ENCODE results near the gene KLHDC8A.
"Not testable (repeated sequence)": the region's sequence is repeated elsewhere in the genome, so short reads cannot be mapped to it uniquely, and the experiment has no call there.

Gene KLHDC8A

DNA sequence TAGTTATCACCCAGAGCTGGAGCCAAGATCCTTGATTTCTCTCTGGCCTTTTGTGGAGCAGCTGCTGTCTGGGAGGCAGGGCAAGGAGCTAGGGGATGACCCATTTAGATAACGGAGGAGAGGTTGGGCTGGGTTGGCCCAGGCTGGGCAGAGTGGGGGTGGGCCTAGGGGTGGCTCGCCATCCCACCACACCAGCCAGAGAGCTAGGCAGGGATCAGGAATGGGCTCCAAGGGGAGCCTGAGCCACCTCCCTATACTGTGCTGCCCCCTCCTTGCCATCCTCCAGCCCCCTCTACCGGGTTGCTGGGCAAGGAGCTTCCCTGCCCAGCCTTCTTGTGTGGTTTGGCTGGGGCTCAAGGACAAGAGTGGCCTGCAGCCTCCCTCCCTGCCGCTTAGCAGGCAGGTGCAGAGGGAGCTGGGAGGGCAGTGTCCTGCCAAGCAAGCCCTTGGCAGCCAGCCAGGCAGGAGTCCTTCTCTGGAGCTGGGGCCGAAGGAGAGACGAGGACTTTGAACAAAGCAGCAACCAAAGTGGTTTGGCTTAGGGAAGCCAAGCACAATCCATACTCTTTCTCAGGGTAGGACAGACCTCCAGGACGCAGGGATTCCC, 39.3 kb downstream of the KLHDC8A start:
- DNase-seq = peak; percentile 70

DNA sequence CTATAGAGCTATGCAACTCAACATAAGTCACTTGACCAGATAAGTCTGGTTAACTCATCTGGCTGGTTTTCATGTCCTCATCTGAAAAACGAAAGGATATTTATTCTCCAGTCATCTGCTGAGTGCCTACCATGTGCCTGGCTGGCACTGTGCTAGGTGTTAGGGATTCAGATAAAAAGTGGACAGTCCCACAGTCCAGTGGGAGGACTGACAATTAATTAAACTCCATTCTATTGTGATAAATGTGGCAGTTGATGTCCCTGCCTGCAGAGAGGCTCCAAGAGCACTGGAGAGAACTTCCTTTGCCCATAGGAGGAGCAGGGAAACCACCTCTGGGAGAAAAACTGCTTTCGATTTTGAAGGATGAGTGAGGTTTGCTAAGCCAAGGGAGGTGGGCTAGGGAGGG, 40.6 kb downstream of the KLHDC8A start:
- no peak for DNase-seq

DNA sequence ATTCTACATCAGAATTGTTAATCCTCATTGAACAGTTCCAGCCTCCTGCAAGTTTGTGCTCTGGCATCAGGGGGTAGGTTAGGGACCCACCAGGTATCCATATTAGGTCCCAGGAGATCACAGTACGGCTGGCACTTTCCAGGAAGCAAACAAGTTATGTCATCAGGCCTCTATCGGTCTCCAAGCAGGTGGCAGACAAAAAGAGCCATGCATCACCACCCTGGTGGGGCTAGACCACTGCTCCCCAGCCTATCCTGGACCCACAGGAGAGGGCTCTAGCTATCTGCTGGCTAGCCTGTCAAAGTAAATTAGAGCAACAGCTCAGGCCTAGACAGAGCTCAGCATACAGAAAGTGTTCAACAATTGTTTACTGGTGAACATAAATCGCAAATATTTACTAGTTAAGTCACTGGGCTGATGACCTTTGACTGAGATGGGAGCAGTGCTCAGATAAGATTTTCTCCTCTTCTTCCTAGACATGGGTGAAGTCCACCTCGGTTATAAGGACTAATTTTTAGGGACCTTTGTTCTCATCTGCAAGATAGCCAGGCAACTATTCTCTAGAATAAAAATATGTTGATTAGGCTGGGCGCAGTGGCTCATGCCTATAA, 41.6 kb downstream of the KLHDC8A start:
- DNase-seq = no peak

DNA sequence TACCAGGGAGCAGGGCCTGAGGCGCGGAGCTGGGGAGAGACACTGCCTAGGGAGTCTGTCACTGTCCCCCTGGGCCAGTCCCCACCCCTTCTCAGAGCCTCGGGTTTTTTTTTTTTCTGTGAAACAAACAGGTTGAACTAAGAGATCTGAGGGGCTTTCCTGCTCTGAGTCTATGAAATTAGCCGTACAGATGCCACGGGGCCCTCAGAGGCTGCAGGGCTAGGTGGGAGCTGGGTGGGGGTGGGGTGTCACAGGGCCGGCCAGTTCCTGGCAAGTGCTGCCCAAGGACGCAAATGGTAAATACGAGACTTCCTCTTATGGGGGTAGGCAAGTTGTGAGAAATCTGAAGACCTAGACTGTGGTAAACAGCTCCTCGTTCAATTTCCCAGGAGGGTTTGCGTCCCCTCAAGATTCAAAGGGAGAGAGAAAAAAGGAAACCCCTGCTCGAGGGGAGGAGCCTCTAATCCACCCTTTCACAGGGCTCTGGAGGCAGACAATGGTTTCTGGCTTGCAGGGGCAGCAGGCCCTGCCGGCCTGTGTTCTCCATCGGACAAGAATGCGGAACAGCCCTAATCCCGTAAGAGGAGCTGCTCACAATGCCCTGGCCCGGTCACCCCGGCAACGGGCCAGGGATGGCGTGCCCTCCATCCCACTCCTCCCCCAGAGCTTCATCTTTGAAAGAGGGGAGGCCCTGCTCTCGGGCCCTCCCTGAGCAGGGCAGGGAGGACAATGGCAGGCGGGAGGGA, 43.0 kb downstream of the KLHDC8A start:
- DNase-seq = no peak

DNA sequence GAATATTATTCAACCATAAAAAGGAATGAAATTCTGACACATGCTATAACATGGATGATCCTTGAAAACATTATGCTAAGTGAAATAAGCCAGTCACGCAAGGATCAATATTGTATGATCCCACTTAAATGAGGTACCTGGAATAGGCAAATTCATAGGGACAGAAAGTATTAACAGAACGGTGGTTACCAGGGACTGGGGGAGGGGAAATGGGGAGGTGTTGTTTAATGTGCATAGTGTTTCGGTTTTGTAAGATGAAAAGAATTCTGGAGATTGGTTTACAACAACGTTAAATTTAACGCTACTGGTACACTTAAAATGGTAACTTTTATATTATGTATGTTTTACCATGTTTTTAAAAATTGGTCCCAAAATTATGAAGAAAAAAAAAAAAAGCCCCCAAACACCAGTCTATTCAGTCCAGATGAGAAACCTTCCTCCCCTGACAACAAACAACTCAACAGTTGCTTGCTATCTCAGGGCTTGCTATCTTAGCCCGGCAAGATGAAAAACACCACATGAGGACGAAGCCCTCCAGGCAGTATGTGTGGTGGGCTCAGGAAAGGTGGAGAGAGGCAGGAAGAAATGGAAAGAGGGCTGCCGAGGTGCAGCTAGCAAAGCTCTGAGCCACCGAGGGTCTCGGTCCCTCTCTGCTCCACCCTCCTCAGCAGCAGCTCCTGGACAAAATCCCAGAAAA, 43.7 kb downstream of the KLHDC8A start:
- DNase-seq = peak; percentile 1

DNA sequence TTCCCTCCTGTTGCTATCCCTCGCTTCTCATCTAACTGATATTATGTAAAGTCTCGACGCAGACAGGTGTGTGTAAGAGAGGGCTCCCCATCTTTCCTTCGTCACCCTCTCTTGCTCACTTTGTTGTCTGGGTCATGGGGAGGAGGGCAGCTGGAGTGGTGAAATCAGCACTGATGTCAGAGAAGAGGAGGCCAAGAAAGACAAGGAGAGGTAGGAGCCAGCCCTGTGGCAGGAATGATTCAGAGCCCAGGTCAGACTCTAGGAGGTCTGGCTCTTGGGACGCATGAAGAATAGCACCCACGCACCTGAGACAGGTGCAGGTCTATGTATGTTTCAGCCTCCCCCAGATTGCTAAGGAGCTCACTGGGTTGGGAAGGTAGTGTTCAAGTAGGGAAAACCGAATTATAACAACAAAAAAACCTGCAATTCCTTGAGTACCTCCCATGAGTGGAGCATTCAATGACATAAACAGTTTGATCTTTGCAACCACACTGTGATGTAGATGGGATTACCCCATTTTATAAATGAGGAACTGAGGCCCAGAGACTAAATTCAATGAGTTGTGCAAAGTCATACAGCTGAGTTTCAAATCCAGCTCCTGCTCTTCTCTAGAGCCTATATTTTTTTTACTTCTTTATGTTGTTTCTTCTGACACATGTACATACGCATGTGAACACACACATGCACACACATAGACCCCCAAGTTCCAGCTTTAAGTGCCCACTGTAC, 45.6 kb downstream of the KLHDC8A start:
- DNase-seq = no peak

DNA sequence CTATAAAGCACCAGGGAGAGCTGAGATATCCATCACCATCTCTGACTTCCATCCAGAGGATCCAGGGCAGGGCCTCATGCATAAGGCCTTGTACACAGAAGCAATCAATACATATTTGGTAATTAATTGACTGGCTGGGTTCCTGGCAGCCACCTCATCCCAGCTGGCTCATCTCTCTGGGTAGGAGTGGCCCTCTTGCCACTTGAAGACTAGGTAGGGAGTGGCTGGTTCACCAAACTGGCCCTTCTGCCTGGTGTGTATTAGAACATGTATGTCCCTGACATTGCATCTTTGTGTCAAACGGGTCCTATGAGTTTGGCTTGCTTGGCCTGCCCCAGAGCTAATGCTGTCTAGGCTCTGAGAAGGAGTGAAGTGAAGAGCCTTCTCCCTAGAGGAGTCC, 47.0 kb downstream of the KLHDC8A start:
- no peak for DNase-seq

DNA sequence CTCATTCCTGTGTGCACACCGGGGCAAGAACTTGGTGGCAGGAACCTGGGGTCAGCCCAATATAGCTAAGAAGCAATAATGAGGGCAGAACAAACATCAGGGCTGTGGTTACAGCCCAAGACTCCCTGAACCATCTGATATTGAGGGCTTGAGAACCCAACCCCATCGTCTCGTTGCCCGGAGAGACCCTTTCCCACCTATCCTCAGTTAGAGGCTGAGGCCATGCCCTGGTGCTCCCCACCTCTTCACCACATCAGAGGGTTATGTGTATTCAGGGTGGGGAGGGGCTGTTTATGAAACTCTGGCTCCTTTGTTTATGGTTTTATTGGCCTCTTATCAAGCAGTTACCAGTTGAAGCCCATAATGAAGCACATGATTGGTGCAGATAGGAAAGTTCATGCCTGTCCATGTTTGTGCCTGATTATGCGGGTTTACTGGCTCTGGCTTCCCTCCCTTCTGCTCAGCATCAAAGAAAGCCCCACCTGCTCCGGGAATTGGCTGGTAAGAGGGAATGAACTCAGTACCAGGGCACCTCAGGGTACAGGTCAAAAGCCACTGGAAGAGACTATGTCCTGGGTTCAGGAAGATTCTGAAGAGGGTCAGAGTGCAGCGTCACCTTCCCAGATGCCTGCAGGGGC, 49.7 kb downstream of the KLHDC8A start:
- DNase-seq = no peak

DNA sequence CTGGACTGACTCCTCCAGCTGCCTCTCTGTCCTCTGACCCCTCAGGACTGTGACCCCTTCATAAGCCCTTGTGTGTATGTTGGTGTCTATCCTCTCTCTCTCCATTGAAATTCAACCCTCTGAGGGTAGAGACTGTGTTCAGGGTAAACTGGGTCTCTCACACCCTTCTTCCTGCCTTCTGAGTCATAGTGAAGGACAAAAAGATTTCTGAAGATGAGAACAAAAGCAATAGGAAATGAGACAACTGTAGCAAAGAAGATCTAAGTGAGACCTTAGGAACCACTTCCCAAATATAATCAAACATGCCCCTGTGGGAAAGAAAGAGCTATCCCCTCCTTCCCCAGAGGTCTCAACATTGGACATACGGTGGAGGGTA, 52.0 kb downstream of the KLHDC8A start:
- no peak for DNase-seq

DNA sequence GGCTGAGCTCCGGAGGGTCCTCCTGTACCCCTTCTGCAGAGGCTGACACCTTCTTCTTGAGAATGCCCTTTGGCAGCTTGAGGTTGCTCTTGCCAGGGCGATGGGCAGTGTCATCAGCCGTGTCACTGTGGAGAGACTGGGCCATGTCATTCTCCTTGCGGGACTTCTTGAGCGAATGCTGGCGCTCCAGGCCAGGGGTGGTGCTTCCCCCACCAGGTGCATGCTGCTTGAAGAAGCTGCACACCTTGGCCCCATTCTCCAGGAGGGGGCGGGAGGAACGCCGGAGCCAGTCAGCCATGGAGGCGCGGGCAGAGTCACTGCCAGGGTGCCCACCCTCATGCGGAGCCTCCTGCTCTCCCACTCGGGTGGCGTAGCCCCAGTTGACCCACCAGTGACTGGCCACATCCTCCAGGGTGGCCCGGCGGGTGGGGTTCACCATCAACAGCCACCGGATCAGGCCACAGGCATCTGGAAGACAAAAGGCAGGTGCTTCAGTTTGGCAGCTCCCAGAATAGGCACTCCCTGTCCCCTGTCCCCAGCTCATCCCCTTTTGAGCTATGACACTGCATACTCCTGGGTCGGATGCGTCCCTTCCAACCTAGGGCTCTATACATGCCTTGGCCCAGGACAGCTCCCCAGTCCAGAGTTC, 52.6 kb downstream of the KLHDC8A start:
- DNase-seq = no peak

DNA sequence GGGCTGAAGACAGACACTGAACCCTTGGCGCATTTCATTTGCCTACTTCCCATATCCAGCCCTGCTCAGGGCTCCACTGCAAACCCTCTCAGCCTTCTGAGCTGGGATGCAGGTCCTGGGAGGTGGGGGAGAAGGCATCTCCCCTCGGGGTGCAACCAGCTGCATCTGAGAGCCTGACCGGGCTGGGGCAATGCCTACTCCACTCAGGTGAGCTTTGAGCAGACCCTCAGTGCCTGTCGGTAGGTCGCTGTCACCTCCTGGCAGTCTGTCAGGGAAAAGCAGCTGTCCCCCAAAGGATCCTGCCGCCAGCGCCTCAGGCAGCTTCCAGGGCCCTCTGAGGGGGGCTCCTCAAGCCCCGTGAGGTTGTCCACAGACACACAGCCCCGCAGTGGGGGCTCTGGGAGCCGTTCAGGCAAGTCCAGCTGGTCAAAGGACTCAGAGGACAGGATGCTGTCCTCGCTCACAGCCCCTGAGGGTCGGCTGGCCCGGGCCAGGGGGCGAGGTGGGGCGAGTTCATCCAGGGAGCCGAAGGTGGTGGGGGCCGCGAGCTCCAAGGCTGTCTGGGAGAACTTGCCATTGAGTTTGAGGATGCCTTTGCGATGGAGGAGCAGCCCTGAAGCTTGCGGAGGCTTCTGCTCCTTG, 53.4 kb downstream of the KLHDC8A start:
- DNase-seq = no peak

DNA sequence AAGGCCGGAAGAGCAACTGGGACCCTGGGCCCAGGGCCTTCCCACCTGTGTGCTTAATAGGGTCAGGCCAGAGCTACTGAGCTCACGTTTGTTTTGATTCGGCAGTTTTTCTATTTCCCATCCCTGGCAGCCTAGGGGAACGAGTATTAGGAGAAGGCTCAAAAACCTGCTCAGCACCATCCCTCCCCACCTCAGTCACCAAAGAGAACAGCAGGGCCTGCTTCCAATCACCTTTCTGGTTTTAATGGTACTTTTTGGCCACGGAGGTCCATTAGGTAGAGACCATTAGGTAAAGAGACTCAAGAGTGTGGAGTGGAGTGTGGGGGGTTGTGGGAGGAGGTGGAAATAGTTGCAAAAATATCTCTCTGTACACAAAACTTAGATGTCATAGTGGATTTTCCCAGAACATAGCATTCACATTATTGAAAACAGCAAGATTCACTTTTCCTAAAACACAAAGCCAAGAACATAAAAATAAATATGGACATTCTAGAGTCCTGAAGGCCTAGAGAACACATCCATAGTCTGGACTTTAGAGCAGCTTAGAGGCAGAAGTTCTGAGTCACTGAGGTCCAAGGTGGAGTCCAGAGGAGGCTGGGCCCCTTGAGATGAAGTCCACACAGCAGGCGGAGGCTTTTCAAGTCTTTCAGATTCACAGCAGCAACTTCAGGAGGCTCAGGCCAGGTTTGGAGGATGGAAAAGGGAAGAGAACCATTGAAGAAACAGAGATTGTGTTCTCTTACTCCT, 54.7 kb downstream of the KLHDC8A start:
- DNase-seq = no peak

DNA sequence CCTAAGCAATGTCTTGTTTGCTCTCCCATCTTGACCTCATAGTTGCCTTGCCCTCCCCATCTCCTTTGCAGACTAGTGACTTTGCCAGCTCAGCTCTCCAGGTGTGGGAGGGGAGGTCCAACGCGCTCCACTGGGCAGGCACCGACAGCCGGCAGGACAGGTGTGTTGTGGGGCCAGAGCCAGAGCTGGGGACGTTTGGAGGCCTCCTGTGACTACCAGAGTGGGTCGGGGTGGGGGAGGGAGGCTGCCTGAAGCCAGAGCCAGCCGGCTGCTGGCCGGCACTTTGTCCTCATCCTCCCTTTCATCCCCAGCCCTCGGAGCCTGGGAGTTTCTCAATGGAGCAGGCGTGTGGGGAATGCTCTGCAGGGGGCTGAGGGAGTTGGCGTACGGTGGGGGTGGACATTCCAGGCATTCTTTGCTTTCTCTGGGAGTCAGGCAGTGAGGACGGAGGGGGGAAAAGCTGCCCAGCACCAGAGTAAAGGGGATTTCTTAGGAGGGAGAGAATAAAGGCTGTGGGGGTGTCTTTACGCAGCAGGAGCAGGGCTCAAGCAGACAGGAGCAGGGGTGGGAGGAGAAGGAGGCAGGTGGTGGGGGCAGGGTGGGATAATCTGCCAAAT, 55.4 kb downstream of the KLHDC8A start:
- DNase-seq = peak; percentile 98

DNA sequence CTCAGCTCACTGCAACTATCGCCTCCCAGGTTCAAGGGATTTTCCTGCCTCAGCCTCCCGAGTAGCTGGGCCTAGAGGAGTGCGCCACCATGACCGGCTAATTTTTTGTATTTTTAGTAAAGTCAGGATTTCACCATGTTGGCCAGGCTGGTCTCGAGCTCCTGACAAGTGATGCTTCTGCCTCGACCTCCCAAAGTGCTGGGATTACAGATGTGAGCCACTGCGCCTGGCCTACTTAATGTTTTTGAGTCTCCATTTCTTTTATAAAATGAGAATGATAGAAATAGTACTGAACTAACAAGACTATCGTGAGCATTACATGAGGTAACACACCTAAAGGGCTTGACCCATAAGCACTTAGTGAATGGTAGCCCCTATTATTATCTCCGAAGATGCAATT, 56.6 kb downstream of the KLHDC8A start:
- DNase-seq = no peak

DNA sequence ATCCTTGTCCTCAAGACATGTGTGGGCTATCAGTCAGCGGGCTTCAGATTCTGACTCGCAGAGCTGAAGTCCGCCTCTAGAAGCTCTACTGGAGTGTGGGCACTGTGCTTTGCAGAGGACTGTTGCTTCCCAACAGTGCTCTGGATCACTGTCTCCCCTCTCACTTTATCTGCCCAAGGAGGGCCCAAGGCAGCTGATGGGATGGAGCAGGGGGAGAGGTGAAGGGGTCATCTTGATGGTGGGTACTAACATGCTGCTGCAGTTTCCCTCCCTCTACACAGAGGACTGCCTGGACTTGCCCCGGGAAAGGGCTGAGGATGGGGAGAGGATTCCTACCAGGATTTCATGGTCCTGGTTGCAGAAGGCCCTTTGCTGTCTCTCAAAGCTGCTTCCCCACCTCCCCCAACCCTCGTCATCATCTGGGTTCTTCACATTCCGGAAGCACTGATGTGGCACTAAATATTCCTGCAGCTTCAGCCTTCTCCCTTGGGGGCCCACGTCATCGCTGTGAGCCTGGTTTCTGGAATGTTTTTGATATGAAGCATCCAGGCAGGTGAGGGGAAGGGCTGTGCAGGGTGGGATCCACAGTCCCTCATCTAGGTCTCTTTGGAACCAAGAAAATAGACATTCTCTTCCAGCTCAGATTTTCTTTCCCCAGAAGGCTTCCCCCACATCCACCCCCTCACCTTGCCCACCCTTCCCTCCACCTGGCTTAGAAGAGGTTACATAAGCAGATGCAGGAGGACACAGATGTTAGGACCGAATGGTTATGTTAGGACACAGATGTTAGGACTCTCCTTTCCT, 58.3 kb downstream of the KLHDC8A start:
- DNase-seq = peak; percentile 99

DNA sequence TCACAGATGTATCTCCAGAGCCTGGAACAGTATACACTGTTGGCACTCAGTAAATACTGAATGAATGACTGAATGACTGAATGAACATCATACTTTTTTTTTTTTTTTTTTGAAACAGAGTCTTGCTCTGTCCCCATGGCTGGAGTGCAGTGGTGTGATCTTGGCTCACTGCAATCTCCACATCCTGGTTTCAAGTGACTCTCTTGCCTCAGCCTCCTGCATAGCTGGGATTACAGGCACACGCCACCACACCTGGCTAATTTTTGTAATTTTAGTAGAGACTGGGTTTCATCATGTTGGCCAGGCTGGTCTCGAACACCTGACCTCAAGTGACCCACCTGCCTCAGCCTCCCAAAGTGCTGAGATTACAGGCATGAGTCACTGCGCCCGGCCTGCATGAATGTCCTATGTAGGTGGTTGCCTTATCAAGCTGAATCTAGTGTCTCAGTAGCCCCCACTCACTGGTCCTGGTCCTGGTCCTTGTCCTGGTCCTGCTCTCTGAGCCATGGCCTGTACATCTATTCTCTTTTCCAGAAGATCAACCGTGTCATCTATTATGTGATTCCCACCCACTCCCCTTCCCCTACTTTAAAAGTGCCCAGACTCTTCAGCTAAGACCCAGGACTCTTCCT, 59.1 kb downstream of the KLHDC8A start:
- not testable (repeated sequence) for DNase-seq

DNA sequence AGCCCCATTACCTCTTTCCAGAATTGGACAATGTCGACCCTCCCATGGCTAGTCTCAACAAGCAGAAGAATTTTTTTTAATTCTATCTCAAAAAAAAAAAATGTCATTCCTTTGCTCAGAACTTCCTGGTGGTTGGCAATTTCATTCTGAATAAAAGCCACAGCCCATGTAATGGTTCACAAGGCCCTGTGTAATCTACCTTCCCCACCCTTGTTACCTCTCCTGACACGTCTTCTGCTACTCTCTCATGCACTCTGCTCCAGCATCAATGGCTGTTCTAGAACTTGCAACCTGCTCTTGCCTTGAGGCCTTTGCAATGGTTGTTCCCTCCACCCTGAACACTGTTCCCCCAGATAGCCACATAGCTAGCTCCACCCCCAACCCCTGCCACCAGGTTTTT, 60.6 kb downstream of the KLHDC8A start:
- DNase-seq = no peak

DNA sequence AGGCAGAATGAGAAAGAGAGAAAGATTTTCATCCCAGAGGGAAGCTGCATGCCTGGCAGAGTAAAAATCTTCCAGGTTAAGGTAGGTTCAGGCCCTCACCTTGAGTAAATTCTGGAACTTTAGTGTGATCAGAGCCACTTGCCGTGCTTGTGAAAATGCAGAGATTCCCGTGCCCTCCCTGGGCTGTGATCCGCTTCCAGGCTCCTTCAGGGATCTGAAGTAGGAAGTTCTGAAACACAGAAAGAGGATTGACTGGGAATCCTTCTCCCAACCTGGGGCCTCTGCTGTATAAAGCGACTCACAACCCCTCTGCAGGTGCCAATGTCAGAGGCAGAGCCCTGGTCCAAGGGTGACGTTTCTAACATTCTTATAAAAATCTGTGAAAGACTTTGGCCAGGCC, 61.8 kb downstream of the KLHDC8A start:
- DNase-seq = no peak
